Right lobe of liver (tissue), 6 donors: ENCODE data around the gene APOL2. TPM values are rescaled to one million over a fixed set of nuclear protein-coding genes. Genes with fewer than 3 reads are reported as not detected.
"Not testable (repeated sequence)": the region's sequence is repeated elsewhere in the genome, so short reads cannot be mapped to it uniquely, and the experiment has no call there.

Experiments
- ATAC-seq, 4 donors: fragments of 200-7000 bp; cut with Tn5 transposase; one replicate each; pipeline ENCODE4 v1.9.1; 2020; ENCODE audit warnings: mild to moderate bottlenecking in 4 of 4, moderate library complexity in 4 of 4
- DNase-seq, 3 donors: peaks; one replicate each; pipeline ENCODE4 v3.0.0-alpha.2; 2020
- H3K27ac ChIP-seq, 3 donors: fragments of 200-600 bp; one replicate each; pipeline ENCODE4 v1.8.0; 2022
- H3K27me3 ChIP-seq, 2 donors: fragments of 200-600 bp; one replicate each; pipeline ENCODE4 v1.8.0; 2022
- H3K36me3 ChIP-seq, 4 donors: fragments of 200-600 bp; sonication (generic) in 1 of 4; one replicate each; pipeline versions ENCODE4 v1.5.1 to v1.8.0; 2017 to 2022; ENCODE audit warnings: control low read depth in 1 of 4
- H3K4me1 ChIP-seq, 4 donors: fragments of 200-600 bp; sonication (generic) in 1 of 4; one replicate each; pipeline versions ENCODE4 v1.5.1 to v1.8.0; 2017 to 2022; ENCODE audit warnings: control low read depth in 1 of 4
- H3K4me3 ChIP-seq, 3 donors: fragments of 200-600 bp; one replicate each; pipeline ENCODE4 v1.8.0; 2022
- H3K9me3 ChIP-seq, 4 donors: fragments of 200-600 bp; sonication (generic) in 1 of 4; one replicate each; pipeline versions ENCODE4 v1.5.1 to v1.8.0; 2017 to 2022; ENCODE audit warnings: control low read depth in 1 of 4
- CTCF ChIP-seq, 4 donors: fragments of 200-600 bp in 3 of 4; fragments of 450-650 bp in 1 of 4; IDR thresholded peaks; one replicate each; pipeline versions ENCODE4 v1.5.1 to v1.8.0; 2016 to 2022; ENCODE audit warnings: antibody characterized with exemption in 4 of 4, mild to moderate bottlenecking in 2 of 4
- POLR2A ChIP-seq: fragments of 450-650 bp; IDR thresholded peaks from one replicate; pipeline ENCODE4 v1.6.1; 2017; ENCODE audit warnings: antibody characterized with exemption, mild to moderate bottlenecking
- WGBS: methylation state at CpG from one replicate; pipeline ENCODE4 v1.1.6; 2018; ENCODE audit warnings: low coverage, low lambda C conversion rate; ENCODE audit not compliant: insufficient coverage; ENCODE audit errors: missing lambda C conversion rate; 5-methylcytosine and 5-hydroxymethylcytosine counted together
- intact Hi-C, 2 donors: fragments of 100-400 bp; cut with DNase I; formaldehyde crosslinking; loops; one replicate each; pipeline versions ENCODE4 v1.11.2 to v1.14.1; 2022
- total RNA-seq, 6 experiments: library from RNA; depleted of rRNA in 2 of 6; stranded (reverse); fragments of >200 nt in 2 of 6; fragmentation: NEBNext Ultra II Directional in 3 of 6; extraction: Animal tissue kit (Norgen Biotek cat#: 25700) in 3 of 6; gene quantifications; one replicate each; pipeline versions ENCODE4 v1.1.0 to v1.2.4, GENCODE V29; 2016 to 2023
- donor health status: DM: no; HTN: yes; CAD: no.
- donor health status: DM: no; HTN: no; CAD: no.
- donor health status: DM: no; HTN: no; CAD: no.
- donor health status: DM: no; HTN: yes; CAD: no.
- donor health status: DM: no; HTN: yes; CAD: no.

APOL2 gene
- total RNA-seq, 6 experiments from 2014 or later: 40.8 to 121 (median 57.5) TPM

DNA sequence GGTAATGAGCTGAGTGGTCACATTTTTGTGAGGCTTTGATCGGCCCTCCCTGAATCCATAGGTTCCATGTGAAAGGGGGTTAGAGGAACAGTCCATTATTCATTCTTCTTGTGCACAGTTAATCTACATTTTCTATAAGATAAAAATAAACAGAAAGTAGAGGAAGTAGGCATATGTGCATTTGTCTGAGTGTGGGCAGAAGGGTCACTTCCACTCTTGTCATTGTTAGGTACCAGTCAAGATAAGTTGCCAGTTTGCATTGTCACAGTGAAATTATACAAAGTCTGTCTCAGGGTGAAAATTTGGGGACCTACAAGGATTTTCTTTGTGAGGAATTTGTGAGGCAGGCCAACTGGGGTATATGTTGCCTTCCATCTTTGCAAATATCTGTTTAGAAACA, 33.1 kb downstream of the APOL2 start:
- no peak overlapping the region for H3K4me3 ChIP-seq
- no peak for ATAC-seq
- H3K4me1 ChIP-seq: peaks cover 0 to 17% (median 5%) of the 10 kb centered on the region in 4 donors
- DNase-seq: no peak
- no peak overlapping the region for H3K27ac ChIP-seq
- no peaks in the 10 kb centered on the region for H3K27me3 ChIP-seq
- no peaks in the 10 kb centered on the region for H3K9me3 ChIP-seq
- intact Hi-C loops: no loop called here
- TF ChIP-seq POLR2A: no peak
- TF ChIP-seq CTCF (IDR thresholded peaks at IDR 0.05): no peak
- 100% methylated on average over 1 of the region's 1 CpG for WGBS
- no peaks in the 10 kb centered on the region for H3K36me3 ChIP-seq

DNA sequence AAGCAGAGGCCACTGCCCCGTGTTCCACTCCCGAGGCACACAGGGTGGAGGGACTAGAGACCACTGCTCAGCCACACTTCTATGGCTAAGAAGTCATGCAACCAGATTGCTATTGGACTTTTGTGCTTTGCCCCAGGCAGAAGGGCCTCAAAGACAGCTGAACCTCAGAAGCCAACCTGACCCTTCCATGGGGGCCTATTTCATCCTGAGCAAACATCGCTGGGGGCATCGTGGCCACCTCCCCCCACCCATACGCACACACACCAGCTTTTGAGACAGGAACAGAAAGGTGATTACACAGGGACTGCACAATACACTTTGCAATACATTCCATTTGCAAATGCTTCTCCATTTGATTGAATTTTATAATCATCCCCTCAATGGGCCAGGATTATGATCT, 33.8 kb downstream of the APOL2 start:
- H3K36me3 ChIP-seq, H3K9me3 ChIP-seq, H3K4me3 ChIP-seq, ATAC-seq, DNase-seq, H3K27ac ChIP-seq, intact Hi-C loops, H3K27me3 ChIP-seq: not testable (repeated sequence)
- peaks cover 0 to 17% (median 5%) of the 10 kb centered on the region in 4 donors for H3K4me1 ChIP-seq
- 6% methylated on average over 2 of the region's 5 CpGs for WGBS

DNA sequence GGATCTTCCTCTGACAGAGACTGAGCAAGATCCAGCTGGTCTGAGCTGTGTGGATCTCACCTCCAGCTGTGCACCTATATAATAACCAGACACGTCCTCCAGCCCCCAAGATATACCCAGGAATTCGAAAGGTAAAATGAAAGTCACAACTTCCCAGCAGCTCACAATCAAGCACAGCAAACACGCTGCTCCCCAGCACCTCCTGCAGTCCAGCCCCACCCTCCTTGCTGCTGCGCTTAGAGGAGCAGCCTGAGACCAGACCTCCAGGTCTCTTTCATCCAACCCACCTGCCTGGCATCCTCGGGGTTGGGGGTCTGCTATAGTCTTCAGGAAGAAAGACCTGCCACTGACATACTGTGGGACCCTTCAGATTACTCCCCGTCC, 34.7 kb downstream of the APOL2 start:
- H3K36me3 ChIP-seq: no peaks in the 10 kb centered on the region
- H3K27ac ChIP-seq: no peak overlapping the region
- peaks cover 0 to 10% (median 5%) of the 10 kb centered on the region in 4 donors for H3K4me1 ChIP-seq
- H3K27me3 ChIP-seq: no peaks in the 10 kb centered on the region
- intact Hi-C loops: no loop called here
- no peak overlapping the region for H3K4me3 ChIP-seq
- DNase-seq (no peak), ATAC-seq (no peak)
- no peaks in the 10 kb centered on the region for H3K9me3 ChIP-seq
- no peak for TF ChIP-seq CTCF (IDR thresholded peaks at IDR 0.05)
- TF ChIP-seq POLR2A: no peak
- WGBS: 53% methylated on average over 3 of the region's 6 CpGs

DNA sequence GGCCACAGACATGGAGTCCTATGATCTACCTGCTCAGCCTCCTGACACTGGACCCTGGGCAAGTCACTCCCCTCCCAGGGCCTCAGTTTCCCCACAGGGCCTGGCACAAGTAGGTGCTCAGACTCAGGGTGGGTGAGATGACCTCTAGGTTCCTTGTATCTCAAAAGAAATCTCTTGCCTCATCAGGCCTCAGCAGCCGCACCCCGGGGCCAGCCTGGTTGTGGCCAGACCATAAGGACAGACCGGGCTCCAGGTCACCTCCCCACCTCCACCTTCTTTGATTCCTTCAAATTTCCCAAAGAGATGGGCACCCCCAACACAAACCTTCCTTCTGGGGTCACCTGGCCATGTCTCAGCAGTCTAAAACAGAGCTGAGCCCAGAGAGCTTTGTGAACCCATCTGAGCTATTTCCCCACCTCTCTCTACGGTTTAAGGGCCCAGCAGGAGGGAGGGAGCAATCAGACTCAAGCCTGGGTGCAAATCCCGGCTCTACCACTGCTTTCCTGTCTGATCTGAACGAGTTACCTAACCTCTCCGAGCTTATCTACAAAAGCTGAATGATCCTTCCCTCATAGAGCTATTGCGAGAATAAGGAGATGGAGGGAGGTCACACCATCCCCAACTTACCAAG, 35.2 kb downstream of the APOL2 start:
- intact Hi-C loops: no loop called here
- WGBS: 67% methylated on average over 7 of the region's 8 CpGs
- H3K4me1 ChIP-seq: peaks cover 0 to 10% (median 5%) of the 10 kb centered on the region in 4 donors
- H3K9me3 ChIP-seq: no peaks in the 10 kb centered on the region
- no peaks in the 10 kb centered on the region for H3K27me3 ChIP-seq
- no peak for ATAC-seq
- DNase-seq: no peak
- H3K27ac ChIP-seq: no peak overlapping the region
- H3K4me3 ChIP-seq: no peak overlapping the region
- H3K36me3 ChIP-seq: no peaks in the 10 kb centered on the region
- TF ChIP-seq POLR2A (no peak), CTCF (IDR thresholded peaks at IDR 0.05) (no peak)

GRCh38 chr22:36203441-36203840, 35.9 kb downstream of the APOL2 start:
- peaks cover 0 to 15% (median 5%) of the 10 kb centered on the region in 4 donors for H3K4me1 ChIP-seq
- WGBS: 88% methylated on average over 4 of the region's 7 CpGs
- H3K27ac ChIP-seq, H3K4me3 ChIP-seq, H3K36me3 ChIP-seq, ATAC-seq, H3K9me3 ChIP-seq, DNase-seq, H3K27me3 ChIP-seq, intact Hi-C loops: not testable (repeated sequence)
